ENCODE data around the gene SMARCB1.

Gene SMARCB1

DNA sequence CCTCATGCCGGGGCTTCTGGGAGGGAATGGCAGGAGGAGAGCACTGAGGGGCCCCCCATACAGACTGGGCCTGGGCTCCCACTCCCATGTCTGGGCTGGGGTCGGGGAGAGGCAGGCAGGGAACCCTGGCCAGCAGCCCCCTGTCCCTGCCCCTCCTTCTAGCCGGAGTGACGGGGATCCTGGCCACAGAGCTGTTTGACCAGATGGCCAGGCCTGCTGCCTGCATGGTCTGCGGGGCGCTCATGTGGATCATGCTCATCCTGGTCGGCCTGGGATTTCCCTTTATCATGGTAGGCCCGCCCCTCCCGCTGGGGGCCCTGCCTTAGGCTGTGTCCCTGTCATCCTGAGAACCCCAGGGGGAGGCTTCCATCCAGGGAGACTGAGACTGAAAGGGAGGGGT is 97.4 kb downstream of the SMARCB1 start:
- ATAC-seq = no peak
- DNase-seq = no peak
